Testis (tissue), 3 donors: ENCODE data around the gene KMT2A. TPM values are rescaled to one million over a fixed set of nuclear protein-coding genes. Genes with fewer than 3 reads are reported as not detected.
A peak's percentile ranks its signal among the peaks of the same experiment; 100 is the strongest.

Experiments used
- DNase-seq: peaks from one replicate; pipeline ENCODE4 v3.0.0-alpha.2; 2019
- H3K27ac ChIP-seq, 2 donors: fragments of 200-600 bp; sonication (generic); one replicate each; pipeline ENCODE4 v1.5.1; 2019
- H3K27me3 ChIP-seq: fragments of 200-600 bp; sonication (generic); one replicate; pipeline ENCODE4 v1.5.1; 2019
- H3K36me3 ChIP-seq: fragments of 200-600 bp; sonication (generic); one replicate; pipeline ENCODE4 v1.5.1; 2017; ENCODE audit warnings: low read depth; ENCODE audit errors: missing control alignments
- H3K4me1 ChIP-seq: fragments of 200-600 bp; sonication (generic); one replicate; pipeline ENCODE4 v1.5.1; 2019
- H3K4me3 ChIP-seq, 2 donors: fragments of 200-600 bp; sonication (generic); one replicate each; pipeline ENCODE4 v1.5.1; 2017 to 2019
- H3K9me3 ChIP-seq: fragments of 200-600 bp; sonication (generic); one replicate; pipeline ENCODE4 v1.5.1; 2017
- POLR2A ChIP-seq: fragments of 450-650 bp; IDR thresholded peaks from one replicate; pipeline ENCODE4 v1.6.1; 2017; ENCODE audit warnings: antibody characterized with exemption, mild to moderate bottlenecking, moderate library complexity
- WGBS, 2 donors: methylation state at CpG; one replicate each; pipeline ENCODE4 v1.1.5; 2018; 5-methylcytosine and 5-hydroxymethylcytosine counted together
- intact Hi-C: fragments of 100-400 bp; cut with DNase I; formaldehyde crosslinking; loops from one replicate; pipeline ENCODE4 v1.15.1; 2023; ENCODE audit warnings: low total_unique reads
- polyA plus RNA-seq: library from polyadenylated mRNA; stranded (reverse); fragments of 350-450 nt; fragmentation: Illumina TruSeq; extraction: RNeasy Lipid Tissue Mini Kit (QIAGEN cat#74804); gene quantifications from one replicate; pipeline ENCODE4 v1.2.3, GENCODE V29; 2014; ENCODE audit warnings: low read depth, low replicate concordance; ENCODE audit not compliant: insufficient read depth
- total RNA-seq, 2 donors: library from RNA; depleted of rRNA; stranded (reverse); fragments of >200 nt; gene quantifications; one replicate each; pipeline ENCODE4 v1.2.3, GENCODE V29; 2016
- TF ChIP-seq, protein P1 (sequence below), 3 experiments: fragments of 450-650 bp in 2 of 3; fragments of 200-600 bp in 1 of 3; sonication (generic) in 1 of 3; IDR thresholded peaks; one replicate each; pipeline ENCODE4 v1.5.1; 2016 to 2019; ENCODE audit warnings: antibody characterized with exemption in 3 of 3, mild to moderate bottlenecking in 2 of 3, moderate library complexity in 1 of 3

KMT2A gene
- total and polyA plus RNA-seq, 3 donors from 2014 or later, result 22.7 to 107 (median 106) TPM

DNA sequence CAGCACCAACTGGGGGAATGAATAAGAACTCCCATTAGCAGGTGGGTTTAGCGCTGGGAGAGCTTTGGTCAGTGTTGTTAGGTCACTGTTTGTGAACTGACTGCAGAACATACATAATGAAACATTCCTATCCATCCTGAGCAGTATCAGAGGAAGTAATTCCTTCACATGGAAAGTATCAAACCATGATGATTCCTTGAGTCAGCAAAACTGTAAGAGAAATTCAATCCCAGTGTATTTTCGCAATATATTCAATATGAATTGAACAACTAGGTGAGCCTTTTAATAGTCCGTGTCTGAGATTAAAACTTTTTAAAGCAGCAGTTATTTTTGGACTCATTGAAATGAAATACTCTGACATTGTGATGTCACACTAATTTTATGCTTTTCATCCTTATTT lies 48.1 kb downstream of the KMT2A start:
- Histone ChIP-seq H3K27ac (no peak overlapping the region), H3K4me3 (no peak overlapping the region), H3K27me3 (no peaks in the 10 kb centered on the region), H3K36me3 (no peaks in the 10 kb centered on the region), H3K4me1 (no peaks in the 10 kb centered on the region), H3K9me3 (no peaks in the 10 kb centered on the region)
- intact Hi-C loops, result no loop called here
- TF ChIP-seq POLR2A, result no peak
- TF ChIP-seq, protein P1, sequence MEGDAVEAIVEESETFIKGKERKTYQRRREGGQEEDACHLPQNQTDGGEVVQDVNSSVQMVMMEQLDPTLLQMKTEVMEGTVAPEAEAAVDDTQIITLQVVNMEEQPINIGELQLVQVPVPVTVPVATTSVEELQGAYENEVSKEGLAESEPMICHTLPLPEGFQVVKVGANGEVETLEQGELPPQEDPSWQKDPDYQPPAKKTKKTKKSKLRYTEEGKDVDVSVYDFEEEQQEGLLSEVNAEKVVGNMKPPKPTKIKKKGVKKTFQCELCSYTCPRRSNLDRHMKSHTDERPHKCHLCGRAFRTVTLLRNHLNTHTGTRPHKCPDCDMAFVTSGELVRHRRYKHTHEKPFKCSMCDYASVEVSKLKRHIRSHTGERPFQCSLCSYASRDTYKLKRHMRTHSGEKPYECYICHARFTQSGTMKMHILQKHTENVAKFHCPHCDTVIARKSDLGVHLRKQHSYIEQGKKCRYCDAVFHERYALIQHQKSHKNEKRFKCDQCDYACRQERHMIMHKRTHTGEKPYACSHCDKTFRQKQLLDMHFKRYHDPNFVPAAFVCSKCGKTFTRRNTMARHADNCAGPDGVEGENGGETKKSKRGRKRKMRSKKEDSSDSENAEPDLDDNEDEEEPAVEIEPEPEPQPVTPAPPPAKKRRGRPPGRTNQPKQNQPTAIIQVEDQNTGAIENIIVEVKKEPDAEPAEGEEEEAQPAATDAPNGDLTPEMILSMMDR (IDR thresholded peaks at IDR 0.05), result no peak
- no peak for DNase-seq
- 86 to 87% methylated on average over 3 of the region's 3 CpGs for WGBS, 2 donors

DNA sequence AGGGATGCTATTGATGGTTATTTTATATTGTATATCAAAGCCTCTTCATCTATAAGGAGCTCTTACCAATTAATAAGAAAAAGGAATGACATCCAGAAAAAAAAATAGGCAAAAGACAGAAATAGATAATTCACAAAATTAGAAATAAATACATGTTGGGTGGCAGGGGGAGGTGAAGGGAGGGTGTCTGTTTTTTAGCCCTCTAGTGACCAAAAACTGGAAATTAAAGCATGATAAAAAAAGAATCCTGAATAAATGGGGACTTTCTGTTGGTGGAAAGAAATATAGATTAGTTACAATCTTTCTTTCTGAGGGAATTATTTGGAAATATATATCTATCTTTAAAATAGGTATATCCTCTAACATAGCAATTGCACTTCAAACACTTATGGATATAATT lies 49.0 kb downstream of the KMT2A start:
- no peaks in the 10 kb centered on the region for H3K36me3 ChIP-seq
- intact Hi-C loops, result no loop called here
- TF ChIP-seq, protein P1 (IDR thresholded peaks at IDR 0.05), result peak in 1 of 3 experiments; percentile 18
- TF ChIP-seq POLR2A, result no peak
- no peaks in the 10 kb centered on the region for H3K27me3 ChIP-seq
- no peak overlapping the region for H3K27ac ChIP-seq
- H3K4me1 ChIP-seq, result no peaks in the 10 kb centered on the region
- no peak overlapping the region for H3K4me3 ChIP-seq
- H3K9me3 ChIP-seq, result no peaks in the 10 kb centered on the region
- DNase-seq, result no peak

DNA sequence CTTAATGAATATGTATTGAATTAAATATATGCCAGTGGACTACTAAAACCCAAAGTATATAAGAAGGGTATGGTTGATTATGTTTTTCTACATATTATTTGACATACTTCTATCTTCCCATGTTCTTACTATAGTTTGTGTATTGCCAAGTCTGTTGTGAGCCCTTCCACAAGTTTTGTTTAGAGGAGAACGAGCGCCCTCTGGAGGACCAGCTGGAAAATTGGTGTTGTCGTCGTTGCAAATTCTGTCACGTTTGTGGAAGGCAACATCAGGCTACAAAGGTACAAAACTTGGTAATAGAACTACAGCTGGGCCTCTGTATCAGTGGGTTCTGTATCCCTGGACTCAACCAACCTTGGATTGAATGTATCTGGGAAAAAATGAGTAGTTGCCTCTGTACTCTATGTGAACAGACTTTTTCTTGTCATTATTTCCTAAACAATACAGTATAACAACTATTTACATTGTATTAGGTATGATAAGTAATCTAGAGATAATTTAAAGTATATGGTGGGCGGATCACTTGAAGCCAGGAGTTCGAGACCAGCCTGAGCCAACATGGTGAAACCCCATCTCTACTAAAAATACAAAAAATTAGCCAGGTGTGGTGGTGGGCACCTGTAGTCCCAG lies 52.3 kb downstream of the KMT2A start:
- Histone ChIP-seq H3K27ac (no peak overlapping the region), H3K9me3 (no peaks in the 10 kb centered on the region), H3K27me3 (no peaks in the 10 kb centered on the region), H3K4me1 (no peaks in the 10 kb centered on the region), H3K4me3 (no peak overlapping the region), H3K36me3 (no peaks in the 10 kb centered on the region)
- DNase-seq, result peak; percentile 67
- no peak for TF ChIP-seq POLR2A
- TF ChIP-seq, protein P1 (IDR thresholded peaks at IDR 0.05), result peak; percentile 73 to 81 (median 74)
- intact Hi-C loops, result no loop called here
- 35 to 41% methylated on average over 7 of the region's 7 CpGs for WGBS, 2 donors

DNA sequence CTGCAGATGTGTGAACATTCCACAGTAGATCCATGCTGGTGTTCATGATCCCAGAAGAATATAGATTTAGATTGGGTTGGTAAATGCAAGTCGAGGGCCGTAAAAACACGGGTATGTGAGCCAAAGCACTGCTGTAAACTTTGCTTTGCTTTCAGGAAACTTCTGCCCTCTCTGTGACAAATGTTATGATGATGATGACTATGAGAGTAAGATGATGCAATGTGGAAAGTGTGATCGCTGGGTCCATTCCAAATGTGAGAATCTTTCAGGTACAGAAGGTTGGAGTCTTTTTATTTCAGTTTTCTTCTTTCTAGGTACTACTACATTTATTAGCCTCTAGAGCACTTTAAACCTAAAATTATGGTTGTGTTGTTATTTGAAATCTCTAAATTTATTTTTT lies 54.7 kb downstream of the KMT2A start:
- H3K9me3 ChIP-seq, result no peaks in the 10 kb centered on the region
- no peaks in the 10 kb centered on the region for H3K27me3 ChIP-seq
- H3K36me3 ChIP-seq, result no peaks in the 10 kb centered on the region
- 86 to 89% methylated on average over 4 of the region's 4 CpGs for WGBS, 2 donors
- H3K4me1 ChIP-seq, result no peaks in the 10 kb centered on the region
- DNase-seq, result no peak
- no peak overlapping the region for H3K4me3 ChIP-seq
- no peak overlapping the region for H3K27ac ChIP-seq
- no peak for TF ChIP-seq POLR2A
- TF ChIP-seq, protein P1 (IDR thresholded peaks at IDR 0.05), result no peak
- intact Hi-C loops, result loop anchor here (10.0 kb wide), 1 partner anchor 86 kb away; the partner anchor contains the start of gene ATP5MG

DNA sequence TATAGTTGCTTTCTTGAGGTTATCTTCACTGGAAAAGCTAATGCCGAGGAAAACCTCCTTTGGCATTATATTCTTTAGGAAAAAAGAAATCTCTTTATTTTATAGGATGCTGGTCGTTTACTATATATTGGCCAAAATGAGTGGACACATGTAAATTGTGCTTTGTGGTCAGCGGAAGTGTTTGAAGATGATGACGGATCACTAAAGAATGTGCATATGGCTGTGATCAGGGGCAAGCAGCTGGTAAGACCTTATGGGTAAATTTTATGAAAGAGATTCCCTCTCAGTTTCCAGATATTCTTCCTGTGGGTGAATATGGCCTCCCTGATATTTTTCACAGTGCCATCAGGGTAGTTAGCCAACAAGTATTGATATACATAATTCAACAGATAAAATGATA lies 61.5 kb downstream of the KMT2A start:
- Histone ChIP-seq H3K4me3 (no peak overlapping the region), H3K27me3 (no peaks in the 10 kb centered on the region), H3K27ac (no peak overlapping the region), H3K4me1 (no peaks in the 10 kb centered on the region), H3K9me3 (no peaks in the 10 kb centered on the region), H3K36me3 (no peaks in the 10 kb centered on the region)
- TF ChIP-seq, protein P1 (IDR thresholded peaks at IDR 0.05), result no peak
- no peak for TF ChIP-seq POLR2A
- intact Hi-C loops, result loop anchor here (10.0 kb wide), 1 partner anchor 93 kb away; the partner anchor contains the start of gene ATP5MG
- no peak for DNase-seq
- WGBS, 2 donors, result 90 to 93% methylated on average over 4 of the region's 4 CpGs
